HG03175 (cell line): ENCODE results near the gene IMPA2.
"Not testable (repeated sequence)": the region's sequence is repeated elsewhere in the genome, so short reads cannot be mapped to it uniquely, and the experiment has no call there.

Experiments
- ATAC-seq: cut with Tn5 transposase; IDR thresholded peaks from one replicate; pipeline ENCODE4 v1.9.1; 2021; ENCODE audit warnings: mild to moderate bottlenecking, moderate library complexity; ENCODE audit not compliant: unreplicated experiment

The IMPA2 gene

GRCh38 chr18:12067671-12068070 is 86.4 kb downstream of the IMPA2 start:
- no peak for ATAC-seq

- ATAC-seq, result not testable (repeated sequence)
Observed at GRCh38 chr18:12068316-12068949, 87.1 kb downstream of the IMPA2 start.

GRCh38 chr18:12068950-12069320 is 87.6 kb downstream of the IMPA2 start:
- no peak for ATAC-seq

GRCh38 chr18:12071066-12071465 is 89.8 kb downstream of the IMPA2 start:
- ATAC-seq, result not testable (repeated sequence)

- no peak for ATAC-seq
Observed at GRCh38 chr18:12072996-12073395, 91.7 kb downstream of the IMPA2 start.

- no peak for ATAC-seq
Observed at GRCh38 chr18:12074736-12075135, 93.4 kb downstream of the IMPA2 start.

- ATAC-seq, result no peak
Observed at GRCh38 chr18:12076424-12077140, 95.3 kb downstream of the IMPA2 start.

GRCh38 chr18:12077994-12078393 is 96.7 kb downstream of the IMPA2 start:
- ATAC-seq, result not testable (repeated sequence)

GRCh38 chr18:12079491-12080237 is 98.4 kb downstream of the IMPA2 start:
- no peak for ATAC-seq
